Endothelial cell of umbilical vein (primary cell): ENCODE results near the gene ADAMTSL3.

Experiments used
- CTCF ChIP-seq, 2 donors: IDR thresholded peaks; 1 replicate in 1 of 2; 2 replicates in 1 of 2; pipeline ENCODE4 v1.5.1; 2011; ENCODE audit warnings: low read length in 2 of 2, mild to moderate bottlenecking in 2 of 2, moderate library complexity in 2 of 2, control low read depth in 1 of 2, inconsistent platforms in 1 of 2, low read depth in 1 of 2; ENCODE audit not compliant: insufficient read depth in 1 of 2; ENCODE audit errors: extremely low read depth in 1 of 2
- POLR2A ChIP-seq: IDR thresholded peaks from 2 replicates; pipeline ENCODE4 v1.6.1; 2012; ENCODE audit warnings: low read depth, mild to moderate bottlenecking, control low read depth, low read length
- POLR2AphosphoS5 ChIP-seq: IDR thresholded peaks from 2 replicates; pipeline ENCODE4 v1.6.1; 2012; ENCODE audit warnings: low read depth, mild to moderate bottlenecking, control low read depth, low read length, moderate library complexity; ENCODE audit not compliant: insufficient read depth

- no peak for TF ChIP-seq CTCF (IDR thresholded peaks at IDR 0.05; ENCODE audit: extremely low read depth in 1 of 2, insufficient read depth in 1 of 2, low read depth in 1 of 2, low read length in 2 of 2)
- TF ChIP-seq POLR2A, result no peak
- no peak for TF ChIP-seq POLR2AphosphoS5
Measured at GRCh38 chr15:83697716-83698115, 43.8 kb downstream of the ADAMTSL3 start.
